Vagina (tissue), 2 donors: Measurements from ENCODE around the gene SVIL.

Experiments used
- CTCF ChIP-seq, 3 experiments: fragments of 450-650 bp in 2 of 3; fragments of 200-600 bp in 1 of 3; sonication (generic) in 1 of 3; IDR thresholded peaks; one replicate each; pipeline ENCODE4 v1.5.1; 2017 to 2019; ENCODE audit warnings: antibody characterized with exemption in 3 of 3, mild to moderate bottlenecking in 2 of 3, moderate library complexity in 2 of 3
- POLR2AphosphoS5 ChIP-seq, 2 donors: sonication (generic); formaldehyde crosslinking; IDR thresholded peaks; one replicate each; pipeline ENCODE4 v1.9.0; 2017; ENCODE audit warnings: antibody characterized with exemption in 2 of 2, mild to moderate bottlenecking in 2 of 2, low read depth in 1 of 2; ENCODE audit not compliant: insufficient read depth in 1 of 2

GRCh38 chr10:29535012-29535777, 99.6 kb downstream of the SVIL start:
- TF ChIP-seq CTCF (IDR thresholded peaks at IDR 0.05) (peak in 2 of 3 experiments; percentile 31 to 40), POLR2AphosphoS5 (IDR thresholded peaks at IDR 0.05; ENCODE audit: insufficient read depth in 1 of 2, low read depth in 1 of 2) (peak in 1 of 2 donors; percentile 31)
